DOHH2 (cell line): Measurements from ENCODE around the gene RNF17.

Source experiments
- CTCF ChIP-seq: fragments of 200-600 bp; sonication (generic); IDR thresholded peaks from one replicate; pipeline ENCODE4 v1.5.1; 2014; ENCODE audit warnings: antibody characterized with exemption, mild to moderate bottlenecking, low read depth, low read length; ENCODE audit not compliant: poor library complexity, severe bottlenecking
- EZH2phosphoT487 ChIP-seq: fragments of 200-600 bp; sonication (generic); IDR thresholded peaks from 2 replicates; pipeline ENCODE4 v1.6.1; 2017; ENCODE audit warnings: borderline replicate concordance, mild to moderate bottlenecking, antibody characterized with exemption, low read length, moderate library complexity, mixed read lengths

DNA sequence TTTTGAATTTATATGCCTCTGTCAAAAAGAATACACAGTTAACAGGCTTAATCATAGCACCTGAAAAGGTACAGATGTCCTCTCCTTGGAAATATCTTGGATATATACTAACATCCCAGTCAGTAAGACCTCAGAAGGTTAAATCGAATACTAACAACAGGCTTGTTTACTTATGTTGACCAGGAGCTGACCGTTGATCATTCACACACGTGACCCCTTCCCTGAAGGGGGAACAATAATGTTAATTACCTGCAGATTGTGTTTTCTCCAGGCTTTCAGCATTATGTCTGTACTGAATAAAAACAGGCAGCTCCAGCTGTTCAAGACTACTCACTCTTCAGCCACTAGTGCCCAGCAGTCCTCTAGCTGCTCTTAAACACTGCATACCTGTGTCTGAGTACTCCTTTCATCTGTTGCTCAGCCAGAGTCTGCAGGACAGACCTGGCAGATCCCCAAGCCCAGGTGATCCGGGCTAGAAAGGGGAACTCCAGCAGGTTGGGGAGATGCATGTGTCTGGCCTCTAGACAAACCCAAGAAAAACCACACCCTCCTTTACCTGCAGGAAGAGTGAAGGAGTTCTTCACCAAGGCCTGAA, 163.9 kb downstream of the RNF17 start:
- TF ChIP-seq CTCF: no peak
- TF ChIP-seq EZH2phosphoT487: no peak
